Ovary (tissue), 9 donors: Measurements from ENCODE around the gene PTPN1. TPM values are rescaled to one million over a fixed set of nuclear protein-coding genes. Genes with fewer than 3 reads are reported as not detected.

Experiments used
- DNase-seq, 5 donors: peaks; one replicate each; pipeline ENCODE4 v3.0.0-alpha.2; 2019 to 2020
- H3K27ac ChIP-seq, 2 donors: fragments of 200-600 bp; one replicate each; pipeline versions ENCODE4 v1.5.1 to v1.8.0; 2019 to 2022
- H3K27me3 ChIP-seq: fragments of 200-600 bp; one replicate; pipeline ENCODE4 v1.8.0; 2022
- H3K36me3 ChIP-seq: fragments of 200-600 bp; sonication (generic); one replicate; pipeline ENCODE4 v1.5.1; 2019
- H3K4me1 ChIP-seq: one replicate; pipeline ENCODE4 v1.8.1; 2013; ENCODE audit warnings: mild to moderate bottlenecking, moderate library complexity; ENCODE audit not compliant: insufficient read depth
- H3K4me3 ChIP-seq: fragments of 200-600 bp; sonication (generic); one replicate; pipeline ENCODE4 v1.5.1; 2017
- H3K9me3 ChIP-seq, 2 donors: fragments of 200-600 bp in 1 of 2; sonication (generic) in 1 of 2; one replicate each; pipeline versions ENCODE4 v1.5.1 to v1.8.1; 2013 to 2019; ENCODE audit warnings: mild to moderate bottlenecking in 1 of 2, moderate library complexity in 1 of 2
- EP300 ChIP-seq: sonication (generic); formaldehyde crosslinking; IDR thresholded peaks from one replicate; pipeline ENCODE4 v1.6.1; 2017; ENCODE audit warnings: antibody characterized with exemption
- POLR2A ChIP-seq: fragments of 450-650 bp; IDR thresholded peaks from one replicate; pipeline ENCODE4 v1.6.1; 2017; ENCODE audit warnings: antibody characterized with exemption, mild to moderate bottlenecking, moderate library complexity
- WGBS, 3 donors: extraction: QIAGEN DNeasy Blood & Tissue Kit in 1 of 3; methylation state at CpG; one replicate each; pipeline versions ENCODE4 v1.1.5 to v1.1.7; 2013 to 2017; 5-methylcytosine and 5-hydroxymethylcytosine counted together
- intact Hi-C, 4 donors: fragments of 100-400 bp; cut with DNase I; formaldehyde crosslinking; loops; one replicate each; pipeline versions ENCODE4 v1.11.0 to v1.15.1; 2022 to 2023
- polyA plus RNA-seq, 2 donors: library from polyadenylated mRNA; stranded (reverse); fragments of 200-250 nt in 1 of 2; fragments of 350-450 nt in 1 of 2; fragmentation: Illumina TruSeq in 1 of 2; extraction: RNeasy Lipid Tissue Mini Kit (QIAGEN cat#74804) in 1 of 2; gene quantifications; one replicate each; pipeline ENCODE4 v1.2.3, GENCODE V29; 2013 to 2014
- total RNA-seq, 7 donors: library from RNA; depleted of rRNA in 2 of 7; stranded (reverse); fragments of >200 nt in 2 of 7; fragmentation: NEBNext Ultra II Directional in 3 of 7; extraction: Animal tissue kit (Norgen Biotek cat#: 25700) in 3 of 7; gene quantifications; one replicate each; pipeline versions ENCODE4 v1.1.0 to v1.2.4, GENCODE V29; 2016 to 2023
- TF ChIP-seq, protein P1 (sequence below), 3 donors: fragments of 450-650 bp in 2 of 3; fragments of 200-600 bp in 1 of 3; IDR thresholded peaks; one replicate each; pipeline versions ENCODE4 v1.5.1 to v1.8.0; 2016 to 2022; ENCODE audit warnings: antibody characterized with exemption in 3 of 3, mild to moderate bottlenecking in 1 of 3
- donor health status: DM: no; HTN: no; CAD: no; lungs with moderate emphysema.
- donor health status: DM: no; HTN: no; CAD: no.
- donor health status: Bipolar disorder and iron deficiency.
- donor health status: DM: yes; HTN: yes; CAD: no.
- donor health status: DM: no; HTN: no; CAD: no.
- donor health status: DM: yes; HTN: yes; CAD: no.

Gene PTPN1
- total and polyA plus RNA-seq, 9 donors, result 17.6 to 36.7 (median 26.6) TPM

GRCh38 chr20:50516180-50516934, 6.2 kb downstream of the PTPN1 start:
- H3K9me3 ChIP-seq, result no peaks in the 10 kb centered on the region
- DNase-seq, result no peak
- H3K27me3 ChIP-seq, result no peaks in the 10 kb centered on the region
- H3K36me3 ChIP-seq, result no peaks in the 10 kb centered on the region
- H3K27ac ChIP-seq, result no peak overlapping the region
- intact Hi-C loops, result loop anchor here in 1 of 4 donors (10.0 kb wide), 1 partner anchor 58 kb away; no protein-coding TSS in a partner anchor
- TF ChIP-seq EP300 (no peak), POLR2A (no peak)
- TF ChIP-seq, protein P1, sequence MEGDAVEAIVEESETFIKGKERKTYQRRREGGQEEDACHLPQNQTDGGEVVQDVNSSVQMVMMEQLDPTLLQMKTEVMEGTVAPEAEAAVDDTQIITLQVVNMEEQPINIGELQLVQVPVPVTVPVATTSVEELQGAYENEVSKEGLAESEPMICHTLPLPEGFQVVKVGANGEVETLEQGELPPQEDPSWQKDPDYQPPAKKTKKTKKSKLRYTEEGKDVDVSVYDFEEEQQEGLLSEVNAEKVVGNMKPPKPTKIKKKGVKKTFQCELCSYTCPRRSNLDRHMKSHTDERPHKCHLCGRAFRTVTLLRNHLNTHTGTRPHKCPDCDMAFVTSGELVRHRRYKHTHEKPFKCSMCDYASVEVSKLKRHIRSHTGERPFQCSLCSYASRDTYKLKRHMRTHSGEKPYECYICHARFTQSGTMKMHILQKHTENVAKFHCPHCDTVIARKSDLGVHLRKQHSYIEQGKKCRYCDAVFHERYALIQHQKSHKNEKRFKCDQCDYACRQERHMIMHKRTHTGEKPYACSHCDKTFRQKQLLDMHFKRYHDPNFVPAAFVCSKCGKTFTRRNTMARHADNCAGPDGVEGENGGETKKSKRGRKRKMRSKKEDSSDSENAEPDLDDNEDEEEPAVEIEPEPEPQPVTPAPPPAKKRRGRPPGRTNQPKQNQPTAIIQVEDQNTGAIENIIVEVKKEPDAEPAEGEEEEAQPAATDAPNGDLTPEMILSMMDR (IDR thresholded peaks at IDR 0.05), result no peak
- H3K4me3 ChIP-seq, result no peak overlapping the region
- 83% methylated on average over 5 of the region's 5 CpGs for WGBS, 3 donors
- peaks cover 13% of the 10 kb centered on the region for H3K4me1 ChIP-seq

GRCh38 chr20:50516935-50517816, 7.0 kb downstream of the PTPN1 start:
- 69 to 78% (median 73%) methylated on average over 7 of the region's 7 CpGs for WGBS, 3 donors
- DNase-seq, result no peak
- no peaks in the 10 kb centered on the region for H3K9me3 ChIP-seq
- TF ChIP-seq EP300 (no peak), POLR2A (no peak)
- TF ChIP-seq, protein P1 (IDR thresholded peaks at IDR 0.05), result no peak
- H3K27ac ChIP-seq, result no peak overlapping the region
- no peaks in the 10 kb centered on the region for H3K27me3 ChIP-seq
- intact Hi-C loops, result loop anchor here in 1 of 4 donors (10.0 kb wide), 1 partner anchor 58 kb away; no protein-coding TSS in a partner anchor
- H3K4me1 ChIP-seq, result peaks cover 17% of the 10 kb centered on the region
- H3K4me3 ChIP-seq, result no peak overlapping the region
- no peaks in the 10 kb centered on the region for H3K36me3 ChIP-seq

GRCh38 chr20:50517817-50518154, 7.6 kb downstream of the PTPN1 start:
- 5 to 30% (median 6%) methylated on average over 3 of the region's 3 CpGs for WGBS, 3 donors
- intact Hi-C loops, result loop anchor here in 1 of 4 donors (10.0 kb wide), 1 partner anchor 57 kb away; no protein-coding TSS in a partner anchor
- Histone ChIP-seq H3K27me3 (no peaks in the 10 kb centered on the region), H3K9me3 (no peaks in the 10 kb centered on the region), H3K4me3 (no peak overlapping the region), H3K4me1 (peaks cover 15% of the 10 kb centered on the region), H3K36me3 (no peaks in the 10 kb centered on the region), H3K27ac (no peak overlapping the region)
- TF ChIP-seq, protein P1 (IDR thresholded peaks at IDR 0.05), result no peak
- TF ChIP-seq EP300 (no peak), POLR2A (no peak)
- DNase-seq, result no peak

DNA sequence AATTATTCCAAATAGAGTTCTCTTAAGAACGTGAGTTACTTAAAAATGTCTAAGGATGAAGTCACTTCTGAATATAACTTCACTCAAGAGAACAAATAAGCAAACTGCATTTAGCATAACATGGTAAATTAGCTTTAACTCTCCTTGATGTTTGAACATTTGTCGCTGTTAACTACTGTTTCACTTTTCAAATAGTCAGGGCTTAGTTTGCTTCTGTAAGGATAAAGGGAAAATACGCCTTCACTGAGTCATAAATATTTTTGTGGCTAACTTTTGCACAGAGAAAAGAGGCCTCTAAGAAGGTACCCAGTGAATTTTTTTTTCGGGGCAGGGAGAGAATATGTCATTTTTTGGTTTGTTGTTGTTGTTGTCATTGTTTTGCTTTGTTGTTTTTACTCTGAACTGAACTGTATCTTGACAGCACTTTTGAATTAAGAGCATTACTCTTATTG, 8.1 kb downstream of the PTPN1 start:
- H3K27ac ChIP-seq, result no peak overlapping the region
- WGBS, 3 donors, result 6 to 35% (median 16%) methylated on average over 4 of the region's 4 CpGs
- TF ChIP-seq, protein P1 (IDR thresholded peaks at IDR 0.05), result no peak
- no peak for TF ChIP-seq POLR2A
- TF ChIP-seq EP300, result no peak
- no peaks in the 10 kb centered on the region for H3K9me3 ChIP-seq
- no peaks in the 10 kb centered on the region for H3K27me3 ChIP-seq
- H3K4me1 ChIP-seq, result peaks cover 13% of the 10 kb centered on the region
- intact Hi-C loops, result loop anchor here in 1 of 4 donors (10.0 kb wide), 1 partner anchor 57 kb away; no protein-coding TSS in a partner anchor
- DNase-seq, result no peak
- H3K36me3 ChIP-seq, result no peaks in the 10 kb centered on the region
- no peak overlapping the region for H3K4me3 ChIP-seq
